ENCODE measurements around the gene CLEC17A. TPM values are rescaled to one million over a fixed set of nuclear protein-coding genes. Genes with fewer than 3 reads are reported as not detected.
A peak's percentile ranks its signal among the peaks of the same experiment; 100 is the strongest.
"Not testable (repeated sequence)": the region's sequence is repeated elsewhere in the genome, so short reads cannot be mapped to it uniquely, and the experiment has no call there.

CLEC17A gene, protein sequence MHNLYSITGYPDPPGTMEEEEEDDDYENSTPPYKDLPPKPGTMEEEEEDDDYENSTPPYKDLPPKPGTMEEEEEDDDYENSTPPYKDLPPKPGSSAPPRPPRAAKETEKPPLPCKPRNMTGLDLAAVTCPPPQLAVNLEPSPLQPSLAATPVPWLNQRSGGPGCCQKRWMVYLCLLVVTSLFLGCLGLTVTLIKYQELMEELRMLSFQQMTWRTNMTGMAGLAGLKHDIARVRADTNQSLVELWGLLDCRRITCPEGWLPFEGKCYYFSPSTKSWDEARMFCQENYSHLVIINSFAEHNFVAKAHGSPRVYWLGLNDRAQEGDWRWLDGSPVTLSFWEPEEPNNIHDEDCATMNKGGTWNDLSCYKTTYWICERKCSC
- total RNA-seq = not detected

DNA sequence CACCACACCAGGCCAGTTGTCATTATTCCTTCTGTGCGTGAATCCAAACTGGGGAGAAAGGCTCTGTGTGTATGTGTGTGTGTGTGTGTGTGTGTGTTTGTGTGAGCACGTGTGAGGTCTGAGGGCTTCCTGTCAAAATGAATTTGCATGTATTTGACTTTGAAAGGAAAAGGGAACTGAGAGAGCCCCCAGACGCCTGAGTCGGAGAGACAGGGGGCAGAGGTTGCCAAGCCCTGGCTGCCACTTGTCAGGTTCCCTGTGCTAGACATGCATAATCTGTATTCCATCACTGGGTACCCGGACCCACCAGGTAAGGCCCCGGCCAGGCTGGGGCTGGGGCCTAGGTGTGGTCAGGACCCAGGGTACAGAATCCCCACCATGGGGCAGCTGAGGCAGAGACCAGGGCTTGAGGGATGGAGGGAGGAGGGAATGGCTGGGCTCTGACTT, at the start of gene CLEC17A:
Gene CLEC17A, plus strand, starts transcription at position 191 of the 447 bp plus-strand sequence. Its CDS starts 77 bp downstream, at position 268.
- no peak for DNase-seq (ENCODE audit: low spot score in 2 of 2)
- FAIRE-seq = no peak

DNA sequence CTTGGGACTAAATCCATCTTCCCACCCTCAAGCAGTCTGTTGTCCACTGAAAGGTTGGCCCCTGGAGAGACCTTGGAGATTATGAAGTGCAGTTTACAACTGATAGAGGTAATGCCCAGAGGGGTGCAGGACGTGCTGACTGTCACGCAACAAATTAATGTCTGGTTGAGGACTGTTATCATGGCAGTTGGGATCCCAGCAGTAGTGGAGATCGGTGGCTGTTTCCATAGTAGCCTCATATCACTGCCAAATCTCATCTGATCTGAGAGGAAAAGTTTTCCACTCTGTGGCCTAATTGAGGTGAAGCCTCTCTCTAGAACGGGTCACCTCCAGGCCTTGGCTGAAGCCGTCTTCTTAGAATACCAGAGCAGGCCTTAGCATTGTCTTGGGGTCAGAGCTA, 49.4 kb upstream of the CLEC17A start:
- FAIRE-seq = no peak
- DNase-seq (ENCODE audit: low spot score in 2 of 2) = no peak

DNA sequence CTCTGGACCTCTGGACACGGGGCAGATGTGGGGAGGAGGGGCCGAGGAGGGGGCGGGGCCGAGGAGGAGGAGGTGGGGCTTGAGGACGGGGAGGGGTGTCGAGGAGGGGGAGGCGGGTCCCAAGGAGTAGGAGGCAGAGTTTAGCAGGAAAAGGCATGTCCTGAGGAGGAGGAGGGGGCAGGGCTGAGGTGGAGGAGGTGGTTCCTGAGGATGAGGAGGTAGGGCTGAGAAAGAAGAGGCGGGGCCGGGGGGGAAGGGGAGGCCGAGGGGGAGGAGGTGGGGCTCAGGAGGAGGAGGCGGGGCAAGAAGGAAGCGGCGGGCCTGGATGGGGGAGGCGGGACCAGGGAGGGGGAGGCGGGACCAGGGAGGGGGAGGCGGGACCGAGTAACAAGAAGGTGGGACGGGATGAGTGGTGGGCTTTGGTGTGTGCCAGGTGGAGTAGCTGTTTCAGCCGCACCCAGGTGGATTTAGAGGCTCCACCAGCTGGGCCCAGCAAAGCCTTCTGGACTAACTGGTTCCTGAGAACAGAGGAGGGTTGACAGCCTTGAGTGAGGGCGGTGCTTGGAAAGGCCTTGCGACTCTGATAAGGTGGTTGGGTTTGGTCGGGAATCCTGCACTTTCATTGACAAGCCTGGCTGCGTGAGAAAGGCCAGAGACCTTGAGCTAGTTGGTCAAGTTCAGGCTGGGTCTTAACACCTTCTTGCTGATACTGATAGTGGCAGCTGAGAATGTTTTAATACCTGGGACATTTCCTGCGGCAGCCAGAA, 45.8 kb upstream of the CLEC17A start:
- DNase-seq (ENCODE audit: low spot score in 2 of 2) = no peak
- FAIRE-seq = no peak

DNA sequence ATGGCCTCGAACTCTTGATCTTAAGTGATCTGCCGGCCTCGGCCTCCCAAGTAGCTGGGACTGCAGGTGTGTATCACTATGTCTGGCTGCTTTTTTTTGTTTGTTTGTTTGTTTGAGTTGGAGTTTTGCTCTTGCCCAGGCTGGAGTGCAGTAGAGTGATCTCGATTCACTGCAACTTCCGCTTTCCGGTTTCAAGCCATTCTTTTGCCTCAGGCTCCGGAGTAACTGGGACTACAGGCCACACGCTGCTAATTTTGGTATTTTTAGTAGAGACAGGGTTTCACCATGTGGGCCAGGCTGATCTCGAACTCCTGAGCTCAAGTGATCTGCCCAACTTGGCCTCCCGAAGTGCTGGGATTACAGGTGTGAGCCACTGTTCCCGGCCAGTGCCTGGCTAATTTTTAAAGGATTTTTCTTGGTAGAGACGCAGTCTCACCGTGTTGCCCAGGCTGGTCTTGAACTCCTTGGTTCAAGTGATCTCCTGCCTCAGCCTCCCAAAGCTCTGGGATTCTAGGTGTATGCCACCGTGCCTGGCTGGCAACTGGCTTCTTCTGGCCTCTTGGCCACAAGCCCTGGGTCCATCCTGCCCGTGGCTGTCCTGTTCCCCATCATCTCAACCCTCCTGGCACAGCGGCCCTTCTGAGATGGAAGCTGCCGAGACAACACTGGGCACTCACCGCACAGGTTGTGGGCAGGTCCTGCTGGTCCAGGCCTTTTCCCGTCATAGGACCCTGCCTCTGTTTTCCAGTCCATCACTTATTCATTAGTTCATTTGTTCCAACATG, 42.0 kb upstream of the CLEC17A start:
- DNase-seq (ENCODE audit: low spot score in 2 of 2) (no peak), FAIRE-seq (no peak)

DNA sequence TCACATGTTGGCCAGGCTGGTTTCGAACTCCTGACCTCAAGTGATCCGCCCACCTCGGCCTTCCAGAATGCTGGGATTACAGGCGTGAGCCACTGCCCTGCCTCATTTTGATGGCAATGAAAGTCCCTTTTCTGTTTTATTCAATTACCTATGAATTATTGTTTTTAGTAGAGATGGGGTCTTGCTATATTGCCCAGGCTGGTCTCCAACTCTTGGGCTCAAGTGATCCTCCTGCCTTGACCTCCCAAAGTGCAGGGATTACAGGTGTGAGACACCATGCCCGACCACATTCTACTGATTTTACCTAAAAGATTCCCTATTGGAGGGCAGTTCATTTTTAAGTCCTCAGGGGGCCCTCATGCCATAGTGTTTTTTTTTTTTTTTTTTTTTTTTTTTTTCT, 40.9 kb upstream of the CLEC17A start:
- DNase-seq (ENCODE audit: low spot score in 2 of 2); FAIRE-seq: not testable (repeated sequence)

DNA sequence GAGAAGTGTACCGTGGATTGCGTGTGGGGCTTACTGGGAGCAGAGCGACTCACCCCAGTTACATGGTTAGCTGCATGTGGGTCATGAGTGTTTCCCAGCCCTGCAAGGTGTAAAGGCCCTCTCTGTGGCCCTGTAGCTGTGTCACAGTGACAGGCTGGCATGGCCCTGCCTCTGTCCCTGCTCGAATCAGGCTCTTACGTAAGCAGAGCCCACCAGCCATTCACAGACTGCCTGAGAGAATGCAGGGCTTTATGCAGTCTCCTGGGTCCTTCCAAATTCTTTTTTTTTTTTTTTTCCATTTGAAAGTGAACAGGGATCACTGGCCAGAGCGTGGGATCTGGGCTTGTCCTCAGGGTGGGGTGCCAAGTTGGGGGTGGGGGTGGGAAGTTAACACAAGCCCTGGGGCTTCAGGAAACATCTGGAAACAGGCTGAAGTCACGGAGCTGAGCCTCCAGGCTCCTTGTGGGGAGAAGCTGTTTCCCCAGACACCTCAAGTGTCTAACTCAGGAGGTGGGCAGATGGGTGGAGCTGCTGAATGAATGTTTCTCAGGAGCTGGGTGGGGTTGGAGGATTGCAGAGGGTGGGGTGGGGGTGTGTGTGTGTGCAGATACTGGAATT, 40.1 kb upstream of the CLEC17A start:
- FAIRE-seq (no peak), DNase-seq (ENCODE audit: low spot score in 2 of 2) (peak in 1 of 2 donors; percentile 49)

DNA sequence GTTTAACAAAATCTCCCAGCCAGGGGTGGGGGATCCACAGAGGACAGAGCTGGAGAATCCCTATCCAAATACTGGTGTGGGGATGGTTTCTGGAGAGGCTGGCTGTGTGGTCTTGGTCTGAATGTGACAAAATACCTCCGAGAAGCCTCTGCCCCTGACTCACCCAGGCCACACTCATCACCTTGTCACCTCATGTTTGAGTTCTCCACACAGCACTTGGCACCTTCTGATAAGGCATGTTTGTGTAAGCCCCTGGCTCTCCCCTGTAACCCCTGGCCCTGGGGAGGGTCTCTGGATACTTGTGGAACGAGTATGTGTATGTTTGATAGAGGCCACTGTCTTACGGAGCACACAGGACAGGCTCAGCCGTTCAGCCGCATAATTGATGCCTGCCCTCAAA, 38.8 kb upstream of the CLEC17A start:
- peak in 1 of 2 donors; percentile 15 for DNase-seq (ENCODE audit: low spot score in 2 of 2)
- FAIRE-seq = no peak

DNA sequence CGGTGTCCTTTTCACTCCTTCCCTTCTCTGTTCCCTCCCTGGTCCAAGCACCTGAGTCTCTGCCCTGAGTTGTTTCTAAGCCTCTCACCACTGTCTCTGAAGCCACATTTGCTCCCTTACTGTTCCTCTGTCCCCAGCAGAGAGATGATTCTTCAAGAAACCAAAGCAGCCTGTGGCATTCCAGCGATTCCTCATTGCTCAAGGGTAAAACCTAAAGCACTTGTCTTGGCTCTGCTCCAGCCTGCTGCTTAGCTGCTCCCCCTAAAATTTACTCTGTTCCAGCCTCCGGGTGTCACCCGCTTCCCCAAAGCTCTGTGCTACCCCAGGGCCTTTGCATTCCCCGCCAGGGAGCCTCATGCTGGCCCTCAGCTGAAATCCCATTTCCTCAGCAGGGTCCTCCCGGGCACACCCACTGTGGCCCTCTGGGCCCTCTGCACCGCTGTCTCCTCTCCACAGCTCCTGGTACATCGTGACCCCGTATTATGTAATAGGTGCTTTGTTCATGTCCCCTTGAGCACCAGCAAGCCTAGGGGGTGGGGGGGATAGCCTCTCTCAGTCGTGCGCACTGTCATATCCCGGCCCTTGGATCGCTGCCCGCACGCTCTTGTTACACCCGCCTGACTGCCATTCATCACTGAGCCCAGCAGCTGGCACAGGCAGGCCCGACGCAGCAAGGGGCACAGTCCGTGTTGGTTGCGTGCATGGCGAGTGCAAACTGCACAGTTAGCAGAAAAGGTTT, 37.7 kb upstream of the CLEC17A start:
- peak; percentile 67 to 75 for DNase-seq (ENCODE audit: low spot score in 2 of 2)
- FAIRE-seq = no peak

DNA sequence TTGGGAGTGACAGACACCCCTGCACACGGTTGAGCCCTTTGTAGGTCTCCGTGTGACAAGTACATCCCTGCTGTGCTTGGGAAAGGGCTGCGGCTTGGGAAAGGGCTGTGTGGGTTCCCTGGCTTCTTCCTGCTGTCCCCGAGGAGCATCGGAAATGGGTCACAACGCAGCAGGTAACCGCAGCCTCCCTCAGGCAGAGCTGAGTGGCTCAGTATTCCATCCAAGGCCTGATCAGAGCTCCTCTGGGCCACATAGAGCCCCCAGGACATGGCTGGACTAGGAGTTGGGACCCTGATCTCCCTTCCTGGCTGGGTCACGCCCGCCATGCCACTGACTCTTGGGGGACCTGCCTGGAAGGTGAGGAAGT, 37.2 kb upstream of the CLEC17A start:
- no peak for DNase-seq (ENCODE audit: low spot score in 2 of 2)
- FAIRE-seq = no peak

DNA sequence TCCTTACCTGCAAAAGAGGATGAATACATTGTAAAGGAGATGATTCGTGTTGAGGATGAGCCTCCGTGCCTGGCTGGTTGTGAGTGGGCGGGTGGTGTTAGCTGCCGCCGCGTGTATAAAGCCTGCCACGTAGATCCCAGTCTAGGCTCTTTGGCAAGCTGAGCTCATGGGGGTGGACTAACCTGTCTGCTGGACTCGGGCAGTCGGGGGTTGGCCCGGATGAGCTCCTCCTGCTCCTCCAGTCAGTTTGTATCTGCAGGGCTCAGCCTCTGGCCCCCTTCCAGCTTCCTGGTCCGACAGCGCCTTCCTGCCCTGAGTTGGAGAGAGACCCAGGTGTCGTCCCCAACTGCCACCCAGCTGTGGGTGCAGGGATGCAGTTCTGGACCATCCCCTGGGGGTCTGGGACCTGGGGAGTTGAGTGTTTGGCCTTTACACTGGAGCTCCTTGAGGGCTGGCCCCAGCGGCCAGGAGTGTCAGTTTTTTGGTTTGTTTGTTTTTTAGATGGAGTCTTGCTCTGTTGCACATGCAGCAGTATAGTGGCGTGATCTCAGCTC, 32.6 kb upstream of the CLEC17A start:
- DNase-seq (ENCODE audit: low spot score in 2 of 2) (peak in 1 of 2 donors; percentile 65), FAIRE-seq (no peak)

DNA sequence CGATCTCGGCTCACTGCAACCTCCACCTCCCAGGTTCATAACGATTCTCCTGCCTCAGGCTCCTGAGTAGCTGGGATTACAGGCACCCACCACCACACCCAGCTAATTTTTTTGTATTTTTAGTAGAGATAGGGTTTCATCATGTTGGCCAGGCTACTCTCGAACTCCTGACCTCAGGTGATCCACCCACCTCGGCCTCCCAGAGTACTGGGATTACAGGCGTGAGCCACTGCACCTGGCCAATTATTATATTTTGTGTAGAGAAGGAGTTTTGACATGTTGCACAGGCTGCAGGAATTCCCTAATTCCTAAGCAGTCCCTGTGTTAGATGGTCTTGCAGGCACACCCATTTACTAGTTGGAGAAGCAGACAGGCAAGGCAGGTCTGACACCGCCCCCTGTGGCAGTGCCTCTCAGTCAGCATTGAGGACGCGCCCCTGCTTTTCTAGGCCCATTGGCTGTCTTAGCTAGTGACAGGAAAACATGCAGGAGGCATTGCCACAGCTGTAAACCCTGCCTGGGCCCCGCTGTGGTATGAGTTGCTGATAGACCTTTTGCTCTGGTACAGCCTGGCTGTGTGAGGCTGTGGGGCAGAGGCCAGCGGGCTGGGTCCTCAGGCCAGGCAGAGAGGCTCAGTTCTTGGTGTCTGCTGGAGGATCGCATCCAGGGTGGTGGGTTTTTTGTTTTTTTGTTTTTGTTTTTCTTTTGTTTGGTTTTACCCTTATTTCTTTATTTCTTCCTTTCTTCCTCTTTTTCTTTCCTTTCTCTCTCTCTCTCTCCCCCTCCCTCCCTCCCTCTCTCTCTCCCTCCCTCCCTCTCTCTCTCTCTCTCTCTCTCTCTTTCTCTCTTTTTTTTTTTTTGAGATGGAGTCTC, 31.5 kb upstream of the CLEC17A start:
- FAIRE-seq = not testable (repeated sequence)
- DNase-seq (ENCODE audit: low spot score in 2 of 2) = peak in 1 of 2 donors; percentile 33

DNA sequence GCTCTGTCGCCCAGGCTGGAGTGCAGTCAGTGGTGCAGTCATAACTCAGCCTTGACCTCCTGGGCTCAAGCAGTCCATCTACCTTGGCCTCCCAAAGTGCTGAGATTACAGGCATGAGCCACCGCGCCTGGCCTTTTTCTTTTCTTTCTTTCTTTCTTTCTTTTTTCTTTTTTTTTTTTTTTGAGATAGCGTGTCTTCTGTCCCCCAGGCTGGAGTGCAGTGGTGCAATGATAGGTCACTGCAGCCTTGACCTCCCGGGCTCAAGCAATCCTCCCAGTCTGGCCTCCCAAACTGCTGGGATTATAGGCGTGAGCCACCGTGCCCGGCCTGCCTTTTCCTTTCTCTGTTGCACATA, 30.9 kb upstream of the CLEC17A start:
- DNase-seq (ENCODE audit: low spot score in 2 of 2); FAIRE-seq: not testable (repeated sequence)

DNA sequence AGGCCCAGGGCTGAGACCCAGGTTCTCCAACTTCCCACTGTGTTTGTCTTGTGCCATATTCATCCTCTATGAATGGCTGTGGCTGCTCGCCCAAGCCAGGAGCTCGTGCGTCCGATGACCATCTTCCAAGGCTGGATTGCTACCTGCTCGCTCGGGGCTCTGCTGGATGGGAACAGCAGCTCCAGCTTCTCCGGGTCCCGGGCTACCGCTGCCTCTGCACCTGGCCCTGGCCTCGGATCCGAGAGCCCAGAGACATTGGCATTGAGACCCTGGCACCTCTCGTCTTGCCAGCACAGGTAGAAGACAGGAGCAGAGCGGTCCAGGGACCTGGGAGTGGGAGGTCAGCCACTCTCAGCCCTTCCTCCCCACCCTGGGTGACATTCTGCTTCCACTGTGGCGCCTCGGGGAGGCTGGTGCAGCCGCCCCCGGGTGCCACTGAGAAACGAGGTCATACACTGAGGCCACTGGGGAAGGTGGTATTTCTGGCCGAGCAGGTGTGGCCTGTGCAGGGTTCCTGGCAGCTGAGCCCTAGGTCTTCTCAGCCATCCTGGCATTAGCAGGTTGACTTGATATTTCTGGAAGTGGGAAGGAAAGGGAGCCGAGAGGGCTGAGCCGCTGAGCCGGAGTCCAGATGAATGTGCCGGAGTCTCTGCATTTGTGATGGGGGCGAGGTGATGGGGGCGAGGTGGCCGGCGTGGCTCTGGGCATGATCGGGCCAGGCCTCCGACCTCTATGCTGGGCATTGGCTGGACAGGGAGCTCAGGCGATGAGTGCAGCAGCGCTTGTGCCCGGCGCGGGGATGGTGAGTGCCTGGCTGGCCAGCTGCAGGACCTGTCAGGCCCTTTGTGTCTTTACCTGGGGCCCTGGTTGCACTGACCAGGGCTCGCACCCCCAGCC, 29.6 kb upstream of the CLEC17A start:
- FAIRE-seq = no peak
- DNase-seq (ENCODE audit: low spot score in 2 of 2) = peak in 1 of 2 donors; percentile 11

DNA sequence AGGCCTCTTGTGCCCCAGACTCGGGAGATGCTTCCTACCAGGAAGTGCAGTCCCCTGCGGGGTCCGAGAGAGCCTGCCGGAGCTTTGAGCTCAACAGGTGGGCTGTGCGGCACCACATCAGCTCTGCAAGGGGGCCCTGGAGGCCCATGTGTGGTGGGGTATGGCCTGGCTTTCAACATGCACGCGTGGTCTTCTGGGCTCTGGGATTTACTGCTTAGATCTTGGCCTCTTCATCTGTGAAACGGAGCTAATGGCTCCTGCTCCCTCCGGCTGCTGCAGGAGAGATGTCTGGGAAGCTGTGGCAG, 29.0 kb upstream of the CLEC17A start:
- peak in 1 of 2 donors; percentile 8 for DNase-seq (ENCODE audit: low spot score in 2 of 2)
- FAIRE-seq = no peak

DNA sequence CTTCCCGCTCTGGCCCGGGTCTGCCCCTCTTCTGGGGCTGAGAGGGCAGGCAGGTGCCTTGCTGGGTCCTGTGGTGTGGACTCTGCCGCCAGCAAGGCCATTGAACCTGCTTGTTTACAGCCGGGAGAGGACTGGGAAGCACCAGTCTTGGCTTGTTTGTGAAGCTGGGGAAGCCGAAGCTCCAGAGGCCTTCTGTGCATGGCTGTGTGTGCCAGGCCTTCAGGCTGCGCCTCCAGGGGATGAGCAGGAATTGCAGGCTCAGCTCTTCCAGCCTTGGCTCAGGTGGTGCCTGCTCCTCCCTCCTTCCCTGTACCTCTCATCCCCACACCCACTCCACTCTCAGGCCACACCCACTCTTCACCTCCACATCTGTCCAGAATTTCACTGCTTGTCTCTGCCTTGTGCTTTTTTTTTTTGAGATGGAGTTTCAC, 28.5 kb upstream of the CLEC17A start:
- peak in 1 of 2 donors; percentile 35 for DNase-seq (ENCODE audit: low spot score in 2 of 2)
- FAIRE-seq = no peak

DNA sequence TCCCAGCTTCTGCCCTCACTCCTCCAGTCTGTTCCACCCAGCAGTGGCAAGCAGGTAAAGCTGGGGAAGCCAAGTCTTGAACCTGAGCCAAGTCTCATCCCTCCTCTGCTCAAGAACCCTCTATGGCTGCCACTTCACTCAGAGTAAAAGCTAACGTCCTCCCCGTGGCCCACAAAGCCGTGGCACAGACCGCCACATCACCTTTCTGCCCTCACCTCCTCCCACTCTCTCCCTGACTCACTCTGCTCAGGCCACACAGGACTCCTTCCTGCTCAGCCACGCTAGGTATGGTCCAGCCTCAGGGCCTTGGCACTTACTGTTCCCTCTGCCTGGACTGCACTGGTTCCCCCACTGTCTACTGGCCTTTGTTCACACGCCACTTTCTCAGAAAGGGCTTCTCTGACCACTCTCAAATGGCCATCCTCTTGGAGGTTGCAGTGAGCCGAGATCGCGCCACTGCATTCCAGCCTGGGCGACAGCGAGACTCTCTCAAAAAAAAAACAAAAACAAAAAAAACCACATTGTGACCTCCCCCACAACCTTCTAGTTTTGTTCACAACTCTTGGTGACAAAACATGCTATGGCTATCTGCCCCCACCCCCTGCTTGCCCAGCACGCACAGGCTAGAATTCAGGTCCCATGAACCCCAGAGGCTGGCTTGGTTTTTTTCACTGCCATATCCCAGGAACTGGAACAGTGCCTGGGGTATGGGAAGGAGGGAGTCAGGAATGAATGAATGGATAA, 26.8 kb upstream of the CLEC17A start:
- no peak for FAIRE-seq

DNA sequence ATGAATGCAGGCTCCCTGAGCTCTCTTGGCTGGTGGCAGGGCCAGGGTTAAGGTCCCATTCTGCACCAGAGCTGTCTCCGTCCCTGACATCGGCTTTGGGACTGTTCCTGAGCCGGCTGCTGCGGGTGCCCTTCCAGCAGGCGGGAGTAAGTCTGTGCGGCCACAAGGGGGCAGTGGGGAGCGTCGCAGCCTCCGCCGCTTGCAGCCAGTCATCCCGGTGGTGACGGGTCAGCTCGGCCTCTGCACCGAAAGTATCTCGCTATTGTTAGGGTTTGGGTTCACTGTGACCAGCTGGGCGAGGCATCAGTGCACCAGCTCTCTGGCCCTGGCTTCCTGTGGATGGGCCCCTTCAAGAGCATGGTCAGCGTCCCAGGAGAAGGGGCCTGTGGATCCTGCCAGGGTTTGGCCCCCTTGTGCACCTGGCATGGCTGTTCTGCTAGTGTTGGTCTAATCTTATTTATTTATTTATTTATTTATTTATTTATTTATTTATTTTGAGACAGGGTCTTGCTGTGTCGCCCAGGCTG, 26.2 kb upstream of the CLEC17A start:
- FAIRE-seq = no peak

More for the DNA sequence above, 26.8 kb upstream of the CLEC17A start:
- no peak for DNase-seq (ENCODE audit: low spot score in 2 of 2)

More for the DNA sequence above, 26.2 kb upstream of the CLEC17A start:
- peak; percentile 73 to 91 for DNase-seq (ENCODE audit: low spot score in 2 of 2)

Data from frontal cortex (tissue), 4 donors.